WTC11 (cell line): ENCODE measurements around the gene VEZT. TPM values are rescaled to one million over a fixed set of nuclear protein-coding genes. Genes with fewer than 3 reads are reported as not detected.

ENCODE experiments used
- ATAC-seq: fragments of 200-7000 bp; cut with Tn5 transposase; 2 replicates; pipeline ENCODE4 v1.10.0; 2021; ENCODE audit warnings: mild to moderate bottlenecking, moderate library complexity
- CTCF ChIA-PET: fragments of 300-600 bp; sonication (Branson Sonifier 250); formaldehyde crosslinking; loops from one replicate; lab custom pipeline; 2021; ENCODE audit warnings: antibody characterized with exemption; lab: Charles Lee
- POLR2A ChIA-PET: fragments of 350-600 bp; sonication (Branson Sonifier 250); formaldehyde crosslinking; loops from one replicate; lab custom pipeline; 2021; ENCODE audit warnings: antibody characterized with exemption; lab: Charles Lee
- DNase-seq: peaks from one replicate; pipeline ENCODE4 v3.0.0; 2021; ENCODE audit warnings: low spot score
- H3K27ac Mint-ChIP-seq: 2 replicates; pipeline ENCODE4 v1.8.0; 2021; ENCODE audit warnings: mixed read lengths
- H3K27me3 Mint-ChIP-seq: 2 replicates; pipeline ENCODE4 v1.8.0; 2021; ENCODE audit warnings: low read depth, mild to moderate bottlenecking, moderate library complexity, mixed read lengths
- H3K36me3 Mint-ChIP-seq: 2 replicates; pipeline ENCODE4 v1.8.0; 2021; ENCODE audit warnings: mixed read lengths
- H3K4me1 Mint-ChIP-seq: 2 replicates; pipeline ENCODE4 v1.8.0; 2022; ENCODE audit warnings: mixed read lengths
- H3K4me3 Mint-ChIP-seq: 2 replicates; pipeline ENCODE4 v1.8.0; 2021; ENCODE audit warnings: mild to moderate bottlenecking, moderate library complexity, mixed read lengths
- H3K9me3 Mint-ChIP-seq: 2 replicates; pipeline ENCODE4 v1.8.0; 2021; ENCODE audit warnings: mixed read lengths
- ATF3 ChIP-seq: sonication (generic); formaldehyde crosslinking; conservative IDR thresholded peaks from 2 replicates; pipeline ENCODE4 v1.8.1; 2022; ENCODE audit warnings: mild to moderate bottlenecking, missing genetic modification reagents
- CTCF ChIP-seq: fragments of 200-600 bp; IDR thresholded peaks from 2 replicates; pipeline ENCODE4 v1.8.0; 2022; ENCODE audit warnings: antibody characterized with exemption
- FOXK1 ChIP-seq: sonication (generic); formaldehyde crosslinking; IDR thresholded peaks from 2 replicates; pipeline ENCODE4 v1.8.0; 2022; ENCODE audit warnings: mild to moderate bottlenecking, moderate library complexity, missing genetic modification reagents
- HMGA2 ChIP-seq: fragments of 250-450 bp; sonication (Bioruptor Pico); IDR thresholded peaks from 2 replicates; pipeline ENCODE4 v1.4.0; 2021; ENCODE audit warnings: mild to moderate bottlenecking, moderate library complexity
- MLX ChIP-seq: sonication (generic); formaldehyde crosslinking; IDR thresholded peaks from 2 replicates; pipeline ENCODE4 v1.8.1; 2023; ENCODE audit warnings: mild to moderate bottlenecking, missing genetic modification reagents, moderate library complexity
- MXD4 ChIP-seq: fragments of 250-450 bp; sonication (Bioruptor Pico); IDR thresholded peaks from 2 replicates; pipeline ENCODE4 v1.8.0; 2021; ENCODE audit warnings: mild to moderate bottlenecking, moderate library complexity, borderline replicate concordance
- SMAD4 ChIP-seq: sonication (generic); formaldehyde crosslinking; IDR thresholded peaks from 2 replicates; pipeline ENCODE4 v1.8.0; 2022; ENCODE audit warnings: mild to moderate bottlenecking, missing genetic modification reagents
- TEAD1 ChIP-seq: sonication (generic); formaldehyde crosslinking; IDR thresholded peaks from 2 replicates; pipeline ENCODE4 v1.8.0; 2022; ENCODE audit warnings: mild to moderate bottlenecking, missing genetic modification reagents
- ZNF121 ChIP-seq: sonication (generic); formaldehyde crosslinking; IDR thresholded peaks from 2 replicates; pipeline ENCODE4 v1.8.0; 2023; ENCODE audit warnings: missing genetic modification reagents
- ZNF219 ChIP-seq: sonication (generic); formaldehyde crosslinking; IDR thresholded peaks from 2 replicates; pipeline ENCODE4 v1.8.0; 2023; ENCODE audit warnings: missing genetic modification reagents, mild to moderate bottlenecking, borderline replicate concordance
- ZNF232 ChIP-seq: sonication (generic); formaldehyde crosslinking; IDR thresholded peaks from 2 replicates; pipeline ENCODE4 v1.8.0; 2022; ENCODE audit warnings: mild to moderate bottlenecking, missing genetic modification reagents
- ZNF416 ChIP-seq: fragments of 250-450 bp; sonication (Bioruptor Pico); IDR thresholded peaks from 2 replicates; pipeline ENCODE4 v1.9.0; 2021; ENCODE audit warnings: mild to moderate bottlenecking, inconsistent platforms
- ZNF423 ChIP-seq: fragments of 250-450 bp; sonication (Bioruptor Pico); IDR thresholded peaks from 2 replicates; pipeline ENCODE4 v2.1.2; 2022; ENCODE audit warnings: mild to moderate bottlenecking, moderate library complexity
- ZNF532 ChIP-seq: fragments of 250-450 bp; sonication (Bioruptor Pico); IDR thresholded peaks from 2 replicates; pipeline ENCODE4 v1.9.0; 2021; ENCODE audit warnings: mild to moderate bottlenecking, borderline replicate concordance
- total RNA-seq: library from RNA; stranded (reverse); gene quantifications from 3 replicates; pipeline ENCODE4 v1.2.3, GENCODE V29; 2021

Gene VEZT
- total RNA-seq, 1 experiment from 2014 or later: 54.5 TPM

GRCh38 chr12:95244350-95244749 is 26.7 kb downstream of the VEZT start:
- Mint-ChIP-seq H3K27me3 (no peaks in the 10 kb centered on the region), H3K27ac (no peak overlapping the region), H3K36me3 (peaks cover 15% of the 10 kb centered on the region), H3K4me1 (peaks cover 7% of the 10 kb centered on the region), H3K4me3 (no peak overlapping the region), H3K9me3 (peaks cover 3% of the 10 kb centered on the region; the same call in 1 of the 2 replicates)
- DNase-seq (no peak), ATAC-seq (no peak)
- POLR2A ChIA-PET: no interaction called here
- CTCF ChIA-PET: no interaction called here
- TF ChIP-seq ZNF416 (CRISPR knock-in tag) (no peak), ZNF532 (CRISPR knock-in tag) (no peak), ZNF423 (CRISPR knock-in tag) (no peak), ZNF232 (no peak), FOXK1 (no peak), SMAD4 (CRISPR knock-in tag) (no peak), ATF3 (CRISPR knock-in tag) (no peak)

GRCh38 chr12:95248095-95248494 is 30.5 kb downstream of the VEZT start:
- H3K9me3 Mint-ChIP-seq: no peaks in the 10 kb centered on the region
- POLR2A ChIA-PET: no interaction called here
- ATAC-seq (no peak), DNase-seq (no peak)
- H3K27ac Mint-ChIP-seq: no peak overlapping the region
- H3K27me3 Mint-ChIP-seq: no peaks in the 10 kb centered on the region
- TF ChIP-seq CTCF (no peak), HMGA2 (CRISPR knock-in tag) (no peak), TEAD1 (CRISPR knock-in tag) (no peak), MXD4 (CRISPR knock-in tag) (no peak), MLX (CRISPR knock-in tag) (no peak)
- peaks cover 18% of the 10 kb centered on the region for H3K36me3 Mint-ChIP-seq
- H3K4me1 Mint-ChIP-seq: peaks cover 11% of the 10 kb centered on the region
- CTCF ChIA-PET: no interaction called here
- no peak overlapping the region for H3K4me3 Mint-ChIP-seq

GRCh38 chr12:95248604-95249360 is 31.2 kb downstream of the VEZT start:
- H3K27ac Mint-ChIP-seq: no peak overlapping the region
- TF ChIP-seq ZNF121 (CRISPR knock-in tag): peak; percentile 69; the same call in 1 of the 2 replicates
- TF ChIP-seq ZNF219: no peak
- ChIA-PET CTCF (no interaction called here), POLR2A (no interaction called here)
- peaks cover 20% of the 10 kb centered on the region for H3K36me3 Mint-ChIP-seq
- ATAC-seq (no peak; the same call in 1 of the 2 replicates), DNase-seq (no peak)
- H3K4me1 Mint-ChIP-seq: peaks cover 11% of the 10 kb centered on the region
- H3K9me3 Mint-ChIP-seq: no peaks in the 10 kb centered on the region
- no peaks in the 10 kb centered on the region for H3K27me3 Mint-ChIP-seq
- no peak overlapping the region for H3K4me3 Mint-ChIP-seq
